SKM-1 treated with dmso at 0.1 percent for 144 hours (cell line): ENCODE results near the gene DAPK1.

Experiments
- DNase-seq: peaks from one replicate; lab custom pipeline; 2025; ENCODE audit not compliant: unreplicated experiment; lab: John Stamatoyannopoulos, UW

The DAPK1 gene

GRCh38 chr9:87497604-87498045, at the start of gene DAPK1:
Gene DAPK1 (plus strand): TSS chr9:87497867. CDS start chr9:87499078, 1,211 bp downstream.
- peak; percentile 8 for DNase-seq

GRCh38 chr9:87451149-87451548, 46.5 kb upstream of the DAPK1 start:
- no peak for DNase-seq

GRCh38 chr9:87455407-87455806, 42.3 kb upstream of the DAPK1 start:
- DNase-seq = no peak

GRCh38 chr9:87461256-87461655, 36.4 kb upstream of the DAPK1 start:
- no peak for DNase-seq

GRCh38 chr9:87464110-87464991, 33.3 kb upstream of the DAPK1 start:
- no peak for DNase-seq

DNA sequence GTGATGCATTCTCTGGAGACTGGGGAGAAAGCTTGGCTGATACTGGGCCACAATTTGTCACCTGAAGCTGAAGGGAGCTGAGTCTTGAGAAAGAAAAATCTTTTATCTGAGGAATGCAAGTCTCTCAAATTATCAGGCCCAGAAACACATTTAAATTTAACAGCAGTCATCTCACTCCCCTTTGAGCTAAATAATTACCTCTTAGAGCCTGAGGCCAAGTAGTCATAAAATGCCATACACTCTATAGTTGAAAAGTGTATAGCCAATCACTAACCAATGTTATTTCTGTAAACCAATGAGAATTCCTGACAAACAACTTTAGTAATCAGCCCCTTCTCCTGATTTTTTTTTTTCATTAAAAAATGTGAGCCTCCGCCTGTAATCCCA, 32.7 kb upstream of the DAPK1 start:
- DNase-seq = no peak

DNA sequence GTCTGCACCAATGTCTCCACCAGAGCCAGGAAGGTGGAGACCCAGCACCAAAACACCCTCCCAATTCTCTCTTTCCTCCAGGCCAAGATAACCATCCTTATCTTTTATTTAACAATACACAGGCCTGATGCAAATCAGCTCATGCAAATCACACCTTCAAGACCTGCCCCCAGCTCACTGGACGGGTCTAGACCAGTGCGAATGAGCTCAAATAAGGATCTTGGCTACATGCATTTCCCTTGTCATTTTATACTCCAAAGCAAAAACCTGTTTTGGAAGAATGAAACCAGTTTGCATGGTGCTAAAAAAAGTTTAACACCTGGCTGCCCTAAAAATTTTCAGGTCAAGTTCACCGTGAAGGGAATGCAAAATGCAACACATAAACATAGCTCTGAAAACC, 31.9 kb upstream of the DAPK1 start:
- no peak for DNase-seq

- DNase-seq = no peak
These were observed 30.5 kb upstream of the DAPK1 start for GRCh38 chr9:87467187-87467586.

GRCh38 chr9:87469793-87470465, 27.7 kb upstream of the DAPK1 start:
- DNase-seq = no peak

DNA sequence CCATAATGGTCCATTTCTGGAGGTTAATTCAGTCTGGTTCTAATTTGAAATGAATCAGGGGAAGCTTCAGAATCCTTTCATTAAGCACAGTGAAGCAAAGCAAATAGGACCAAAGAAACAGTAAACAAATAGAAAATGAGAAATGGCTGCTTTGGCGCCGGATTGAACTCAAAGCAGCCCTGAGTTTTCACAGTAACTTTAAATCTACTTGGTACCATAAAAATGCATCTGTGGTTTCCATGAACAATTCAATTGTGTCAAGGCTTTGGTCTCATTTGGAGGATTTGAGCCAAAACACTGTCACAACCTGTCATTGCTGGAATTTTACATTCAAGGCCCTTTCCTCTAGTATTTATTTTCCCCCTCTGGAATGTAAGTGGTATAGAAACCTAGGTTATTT, 25.9 kb upstream of the DAPK1 start:
- DNase-seq = no peak

DNA sequence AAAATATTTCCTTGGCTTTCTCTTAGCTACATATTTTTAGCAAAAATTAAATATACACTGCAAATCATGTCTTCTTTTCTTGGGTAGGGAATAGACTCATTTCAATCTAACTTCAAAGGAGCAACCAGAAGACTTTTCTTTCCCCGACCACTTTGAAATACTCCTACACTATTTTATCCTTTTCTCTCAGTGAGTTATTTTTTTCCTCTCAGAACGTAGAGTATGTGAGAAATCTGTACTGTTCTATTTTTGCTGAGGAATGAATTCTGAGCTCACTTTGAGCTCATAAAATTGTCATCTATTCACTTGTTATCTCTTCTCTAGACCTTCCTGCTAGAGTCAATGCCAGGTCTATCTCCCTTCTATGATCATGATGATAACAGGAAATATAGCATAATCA, 22.2 kb upstream of the DAPK1 start:
- DNase-seq = no peak

DNA sequence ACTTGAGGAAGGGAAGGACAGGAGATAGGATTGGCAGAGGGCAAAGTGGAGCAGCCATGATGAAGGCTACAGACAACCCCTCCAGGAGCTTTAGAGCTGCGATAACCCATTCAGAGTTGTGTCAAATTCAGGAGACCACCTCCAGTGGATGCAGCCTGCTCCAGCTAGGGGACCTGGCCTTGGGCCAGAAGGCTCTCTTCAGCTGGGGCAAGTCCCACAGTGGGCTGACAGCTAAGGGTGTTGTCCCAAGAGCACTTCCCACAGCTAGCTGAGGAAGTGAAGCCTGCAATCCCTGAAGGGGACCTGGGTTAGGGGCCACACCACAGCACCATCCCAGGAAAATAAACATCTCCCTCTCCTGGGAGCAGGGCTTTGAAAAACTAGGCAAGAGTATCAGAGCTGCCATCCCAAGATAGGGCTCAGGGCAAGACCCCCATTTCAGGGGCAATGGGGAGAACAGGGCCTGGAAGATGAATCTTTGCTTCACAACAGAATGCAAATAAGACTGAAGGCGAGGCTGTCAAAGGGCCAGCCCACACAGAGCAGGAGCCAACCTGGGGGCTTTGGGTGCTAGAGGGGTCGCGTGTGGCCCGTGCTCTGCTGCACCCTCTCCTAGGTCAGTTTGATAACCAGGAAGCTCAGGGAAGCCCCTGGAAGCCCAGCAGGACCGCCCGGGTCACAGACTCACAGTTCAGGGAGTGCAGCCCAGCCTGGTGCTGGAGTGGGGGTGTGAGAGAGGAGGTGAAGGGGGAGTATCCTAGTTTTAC, 19.3 kb upstream of the DAPK1 start:
- DNase-seq = no peak

GRCh38 chr9:87479801-87480201, 17.9 kb upstream of the DAPK1 start:
- peak; percentile 90 for DNase-seq

DNA sequence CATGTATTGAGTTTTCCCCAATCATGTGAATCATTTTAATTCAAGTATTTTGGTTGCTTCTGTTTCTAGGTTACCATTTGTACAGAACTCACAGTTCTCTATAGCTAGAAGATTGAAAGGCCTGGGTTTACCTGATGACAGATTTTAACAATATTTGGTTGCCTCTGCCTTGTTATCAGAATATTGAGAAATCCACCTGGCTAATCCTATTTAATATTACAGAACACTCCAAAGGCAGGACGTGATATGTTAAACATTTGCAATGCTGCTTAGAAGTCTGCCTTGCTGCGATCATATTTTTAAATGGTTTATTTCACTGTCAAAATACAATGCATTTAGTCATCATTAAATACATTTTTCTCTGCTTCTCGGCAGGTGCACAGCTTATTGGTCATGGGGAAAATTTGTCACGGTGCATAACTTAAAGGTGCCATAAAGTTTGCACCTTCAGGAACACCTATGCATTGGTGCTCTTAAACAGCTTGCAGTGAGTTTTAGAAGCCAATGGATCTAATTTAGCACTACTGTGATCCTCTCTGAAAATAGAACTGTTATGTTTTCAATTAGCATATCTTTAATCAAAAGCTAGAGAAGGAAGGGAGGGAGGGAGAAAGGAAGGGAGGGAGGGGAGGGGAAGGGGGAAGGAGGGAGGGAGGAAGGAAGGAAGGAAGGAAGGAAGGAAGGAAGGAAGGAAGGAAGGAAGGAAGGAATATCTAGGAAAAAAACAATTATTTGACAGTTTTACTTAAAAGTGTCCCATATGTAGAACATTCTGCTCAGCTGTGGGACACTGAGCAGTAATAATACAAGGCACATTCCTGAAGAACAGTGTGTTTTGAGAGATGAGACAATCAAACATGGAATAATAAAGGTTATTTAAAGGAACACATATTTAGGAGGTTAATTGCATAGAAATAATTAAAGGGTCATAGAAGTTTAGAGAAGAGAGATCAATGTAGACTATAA, 15.5 kb upstream of the DAPK1 start:
- DNase-seq = no peak

DNA sequence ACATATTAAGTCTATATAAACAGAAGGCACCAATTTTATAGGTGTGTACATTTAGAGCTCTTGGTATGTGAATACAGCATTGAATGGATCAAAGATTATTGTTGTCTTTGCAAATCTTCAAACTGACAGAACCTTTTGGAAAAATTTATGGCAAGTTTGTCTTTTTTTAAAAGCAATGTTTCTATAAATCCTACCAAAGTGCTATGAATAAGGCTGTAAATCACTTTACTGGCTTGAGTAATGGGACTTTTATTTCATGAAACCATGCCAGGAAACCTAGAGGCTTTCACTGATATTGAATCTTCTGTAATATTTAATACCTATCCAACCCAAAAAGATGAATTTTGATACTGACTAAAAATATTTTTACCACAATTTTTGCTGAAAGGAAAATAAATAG, 7.4 kb upstream of the DAPK1 start:
- no peak for DNase-seq

DNA sequence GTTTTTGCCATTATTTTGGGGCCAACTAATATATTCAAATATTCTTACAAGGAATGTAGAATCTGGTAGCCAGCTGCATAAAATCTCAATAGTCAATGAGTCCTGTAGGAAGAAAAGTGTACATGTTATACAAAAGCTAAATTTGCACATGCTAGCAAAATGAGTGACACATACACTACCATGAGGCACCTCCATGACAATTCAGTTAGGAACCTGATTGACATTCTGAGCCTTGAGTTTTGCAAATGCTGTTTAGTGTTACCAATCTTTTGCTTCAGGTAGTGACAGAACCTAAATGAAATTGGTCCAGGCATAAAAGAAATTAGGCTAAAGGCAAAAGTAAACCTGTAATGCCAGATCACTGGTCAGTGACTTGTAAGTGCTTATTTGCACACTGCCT, 6.8 kb upstream of the DAPK1 start:
- no peak for DNase-seq

GRCh38 chr9:87491523-87491922, 6.1 kb upstream of the DAPK1 start:
- DNase-seq = no peak

DNA sequence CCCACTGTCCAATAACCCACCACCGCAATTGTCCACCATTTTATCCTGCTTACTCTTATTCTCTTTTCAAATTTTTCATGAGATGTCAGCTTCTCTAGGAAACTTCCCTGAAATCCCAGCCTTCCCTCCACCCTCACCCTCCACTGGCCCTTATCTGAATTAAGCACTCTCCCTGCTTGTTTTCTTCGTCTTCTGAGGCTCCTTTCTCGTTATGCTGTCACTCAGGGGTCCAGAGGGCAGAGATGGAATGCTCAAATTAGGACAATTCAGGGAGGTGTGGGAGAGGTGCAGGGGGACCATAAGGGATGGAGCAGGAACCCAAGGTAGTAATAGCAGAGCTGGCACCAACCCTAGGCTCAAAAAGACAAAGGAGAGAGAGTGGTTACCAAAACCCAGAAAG, 5.0 kb upstream of the DAPK1 start:
- DNase-seq = no peak

DNA sequence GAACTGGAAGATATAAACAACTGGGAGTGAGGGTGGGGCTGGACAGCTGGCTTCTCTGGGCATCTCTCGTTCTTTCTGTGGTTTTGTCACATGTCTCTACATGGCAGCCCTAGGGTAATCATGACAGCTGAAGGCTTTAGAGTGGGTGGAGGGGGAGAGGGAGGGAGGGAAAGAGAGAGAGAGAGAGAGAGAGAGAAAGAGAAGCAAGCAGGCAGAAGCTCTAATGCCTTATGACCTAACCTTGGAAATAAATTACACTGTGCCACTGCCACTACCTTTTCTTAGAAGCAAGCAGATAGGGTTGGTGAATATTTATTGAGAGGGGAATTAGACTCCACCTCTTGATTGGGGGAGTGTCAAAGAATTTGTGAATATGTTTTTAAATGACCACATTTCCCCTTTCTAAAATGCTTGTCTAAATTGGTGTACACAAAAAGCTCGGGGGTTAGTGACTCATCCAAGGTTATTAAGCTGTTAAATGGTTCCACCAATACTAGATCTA, 2.6 kb upstream of the DAPK1 start:
- no peak for DNase-seq

GRCh38 chr9:87497080-87497603, 525 bp upstream of the DAPK1 start:
- no peak for DNase-seq
